SKM-1 (cell line): ENCODE data around the gene MYH10.
"Not testable (repeated sequence)": the region's sequence is repeated elsewhere in the genome, so short reads cannot be mapped to it uniquely, and the experiment has no call there.

Source experiments
- DNase-seq: peaks from one replicate; lab custom pipeline; 2025; ENCODE audit not compliant: unreplicated experiment; lab: John Stamatoyannopoulos, UW

Gene MYH10

DNA sequence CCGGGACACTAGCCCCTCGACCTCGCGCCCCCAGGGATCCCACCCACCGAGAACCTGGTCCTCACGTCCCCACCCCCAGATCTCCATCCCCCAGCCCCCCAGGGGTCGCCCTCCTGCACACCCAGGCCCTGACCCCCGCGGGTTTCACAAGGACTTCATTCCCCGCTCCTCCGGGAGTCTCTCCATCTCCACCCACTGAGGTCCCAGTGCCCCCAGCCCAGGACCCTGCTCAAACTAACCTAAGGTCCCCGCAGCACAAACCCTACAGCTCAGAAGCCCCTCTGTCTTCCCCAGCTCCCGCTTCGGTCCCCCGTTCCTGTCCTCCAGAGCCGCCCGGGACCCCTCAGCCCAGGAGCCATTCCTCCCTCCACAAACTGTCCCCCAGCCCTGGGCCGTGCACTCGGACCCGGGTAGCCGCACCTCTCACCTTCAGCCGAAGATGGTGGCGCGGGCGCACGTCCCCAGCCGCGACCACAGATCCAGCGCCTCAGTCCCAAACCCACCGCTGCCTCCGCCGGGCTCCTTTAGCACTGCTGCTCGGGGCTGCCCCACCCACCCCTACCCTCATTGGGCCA lies at the start of gene MYH10:
Gene MYH10 (minus strand): TSS at position 499 of the 575 bp plus-strand sequence. CDS start 7,479 bp downstream, outside the sequence.
- DNase-seq = no peak

GRCh38 chr17:8679126-8679525 lies 48.6 kb upstream of the MYH10 start:
- DNase-seq = no peak

DNA sequence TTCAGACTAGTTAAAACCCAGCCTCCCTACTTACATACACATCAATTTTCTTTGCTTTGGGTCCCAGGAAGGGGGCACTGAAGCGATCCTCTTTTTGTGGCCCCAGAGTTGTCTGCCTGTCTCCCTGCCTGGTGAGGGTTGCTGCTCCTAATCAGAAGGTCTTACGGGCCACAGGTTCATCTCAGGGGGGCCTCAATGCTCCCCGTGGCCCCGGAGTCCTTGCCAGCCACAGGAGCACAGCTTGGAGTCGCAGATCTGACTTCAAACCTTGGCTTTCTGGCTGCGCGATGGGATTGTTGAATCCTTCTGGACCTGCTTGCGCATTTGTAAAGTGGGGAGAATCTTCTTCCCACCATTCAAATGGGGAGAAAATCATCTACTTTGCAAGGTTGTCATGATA lies 44.8 kb upstream of the MYH10 start:
- DNase-seq = no peak

DNA sequence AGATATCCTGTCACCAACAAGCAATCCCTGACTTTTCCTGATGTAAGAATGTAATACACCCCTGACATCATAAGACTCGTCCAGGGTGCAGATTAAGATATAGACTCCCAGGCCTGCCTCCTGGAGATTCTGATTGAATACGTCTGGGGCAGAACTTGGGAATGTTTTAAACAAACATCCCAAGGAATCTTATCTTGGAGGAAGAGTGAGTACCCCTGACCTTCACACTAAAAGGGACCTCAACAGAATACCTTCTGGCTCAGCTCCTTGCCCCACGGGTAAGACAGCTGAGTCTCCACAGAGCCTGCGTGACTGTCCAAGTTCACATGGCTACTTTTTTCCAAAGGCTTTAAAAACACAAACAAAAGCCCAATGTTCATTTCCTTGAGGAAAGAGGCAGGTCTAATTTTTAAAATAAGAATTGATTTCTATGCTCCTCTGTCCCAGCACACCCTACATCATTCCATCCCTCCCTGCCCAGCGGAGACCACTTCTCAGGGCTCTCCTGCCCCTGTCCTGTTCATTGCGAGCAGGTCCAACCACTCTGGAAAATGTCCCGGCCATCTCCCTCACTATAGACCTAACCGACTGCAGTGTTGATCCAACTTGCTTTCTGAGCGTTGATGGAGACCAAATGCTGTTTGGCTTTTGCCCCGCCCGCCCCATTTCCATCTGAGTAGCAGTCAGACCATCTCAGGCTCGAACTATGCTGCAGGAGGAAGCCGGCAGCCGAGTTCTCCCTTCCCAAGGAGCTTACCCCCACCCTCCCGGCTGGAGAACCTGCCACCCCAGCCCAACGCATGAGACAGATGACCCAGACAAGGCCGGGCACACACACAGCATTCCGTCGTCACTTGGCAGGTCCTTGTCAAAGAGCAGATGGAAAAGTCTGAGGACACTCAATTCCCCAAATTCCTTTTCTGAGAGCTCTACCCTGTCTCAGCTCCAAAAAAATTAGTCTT lies 44.1 kb upstream of the MYH10 start:
- DNase-seq = no peak

DNA sequence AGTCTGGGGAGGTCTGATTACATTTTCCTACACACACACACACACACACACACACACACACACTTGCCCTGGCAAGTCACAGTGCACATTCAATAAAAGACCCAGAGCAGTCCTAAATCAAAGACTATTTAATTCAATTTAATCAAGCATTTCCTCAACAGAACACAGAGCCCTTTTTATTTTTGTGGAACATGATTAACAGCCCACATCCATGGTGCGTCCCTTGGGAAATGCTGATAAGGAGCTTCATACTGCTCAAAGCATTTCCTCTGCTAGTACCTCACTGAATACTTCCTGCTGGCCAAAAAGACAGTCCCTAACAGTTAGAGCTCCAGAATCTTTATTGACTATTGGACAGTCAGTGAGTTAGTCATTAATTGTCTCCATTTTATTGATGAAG lies 43.1 kb upstream of the MYH10 start:
- DNase-seq = no peak

GRCh38 chr17:8672326-8672725 lies 41.8 kb upstream of the MYH10 start:
- no peak for DNase-seq

DNA sequence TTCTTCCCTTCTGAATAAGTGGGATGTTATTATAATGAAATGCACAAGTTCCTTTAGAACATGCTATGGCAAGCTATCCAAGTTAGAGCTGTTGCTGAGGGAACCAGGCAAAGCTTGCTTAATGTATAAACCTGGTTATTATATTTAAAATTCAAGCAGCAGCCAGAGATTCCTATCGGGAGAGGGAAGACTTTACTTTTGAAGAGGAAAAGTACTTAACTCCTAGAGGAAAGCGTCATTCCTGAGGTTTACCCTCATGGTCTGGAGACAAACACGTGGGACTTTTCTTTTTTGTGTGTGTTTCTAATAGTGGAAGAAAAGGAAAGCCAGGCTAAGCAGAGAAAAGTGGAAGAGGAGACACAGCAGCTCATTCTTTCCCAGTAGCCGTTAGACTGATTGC lies 39.9 kb upstream of the MYH10 start:
- no peak for DNase-seq

DNA sequence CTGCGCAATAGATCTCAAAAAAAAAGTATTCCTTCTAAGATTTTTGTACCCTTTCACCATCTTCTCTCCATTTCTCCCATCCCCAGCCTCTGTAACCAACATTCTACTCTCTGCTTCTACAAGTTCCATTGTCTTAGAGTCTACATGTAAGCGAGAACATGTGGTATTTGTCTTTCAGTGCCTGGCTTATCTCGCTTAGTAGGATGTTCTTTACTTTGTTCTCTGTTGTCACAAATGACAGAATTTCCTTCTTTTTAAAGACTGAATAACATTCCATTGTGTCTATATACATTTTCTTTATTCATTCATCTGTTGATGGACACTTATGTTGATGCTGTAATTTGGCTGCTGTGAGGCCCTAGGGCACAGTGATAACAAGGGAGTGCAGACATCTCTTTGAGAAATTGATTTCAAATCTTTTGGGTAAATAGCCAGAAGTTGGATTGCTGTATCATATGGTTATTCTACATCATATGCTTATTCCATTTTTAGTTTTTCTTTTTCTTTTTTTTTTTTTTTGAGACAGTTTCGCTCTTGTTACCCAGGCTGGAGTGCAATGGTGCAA lies 37.7 kb upstream of the MYH10 start:
- DNase-seq = no peak

DNA sequence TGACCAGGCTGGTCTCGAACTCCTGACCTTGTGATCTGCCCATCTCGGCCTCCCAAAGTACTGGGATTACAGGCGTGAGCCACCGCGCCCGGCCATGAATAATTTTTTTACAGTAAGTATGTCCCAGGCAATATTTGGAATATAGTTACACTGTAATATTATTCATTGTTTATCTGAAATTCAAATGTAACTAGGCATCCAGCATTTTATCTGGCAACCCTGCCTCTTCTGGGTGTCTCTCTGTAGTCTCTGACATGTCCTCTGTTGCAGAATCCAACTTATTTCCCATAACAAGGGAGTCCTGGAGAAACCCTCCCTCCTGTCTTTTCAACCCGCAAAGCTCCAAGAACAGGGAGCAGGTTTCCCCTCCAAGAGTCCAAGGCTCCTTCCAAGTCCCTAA lies 36.9 kb upstream of the MYH10 start:
- DNase-seq = no peak

DNA sequence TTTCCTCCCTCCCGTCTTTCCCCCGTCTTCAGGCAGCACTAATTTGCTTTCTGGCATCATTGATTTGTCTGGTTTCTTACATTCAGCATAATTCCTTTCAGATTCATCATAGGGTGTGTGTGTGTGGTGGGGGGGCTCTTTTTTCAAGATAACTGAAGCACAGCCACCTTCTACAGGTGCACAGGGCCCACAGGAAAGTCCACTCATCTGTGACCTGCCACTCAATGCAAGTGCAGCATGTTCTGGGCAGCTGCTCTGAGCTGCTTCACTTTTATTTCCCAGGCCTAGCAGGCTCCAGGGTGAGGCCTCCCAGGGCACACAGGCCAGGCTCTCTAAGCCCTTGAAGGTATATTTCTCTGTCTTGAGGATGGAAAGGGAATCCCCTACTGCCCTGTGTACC lies 35.2 kb upstream of the MYH10 start:
- no peak for DNase-seq

DNA sequence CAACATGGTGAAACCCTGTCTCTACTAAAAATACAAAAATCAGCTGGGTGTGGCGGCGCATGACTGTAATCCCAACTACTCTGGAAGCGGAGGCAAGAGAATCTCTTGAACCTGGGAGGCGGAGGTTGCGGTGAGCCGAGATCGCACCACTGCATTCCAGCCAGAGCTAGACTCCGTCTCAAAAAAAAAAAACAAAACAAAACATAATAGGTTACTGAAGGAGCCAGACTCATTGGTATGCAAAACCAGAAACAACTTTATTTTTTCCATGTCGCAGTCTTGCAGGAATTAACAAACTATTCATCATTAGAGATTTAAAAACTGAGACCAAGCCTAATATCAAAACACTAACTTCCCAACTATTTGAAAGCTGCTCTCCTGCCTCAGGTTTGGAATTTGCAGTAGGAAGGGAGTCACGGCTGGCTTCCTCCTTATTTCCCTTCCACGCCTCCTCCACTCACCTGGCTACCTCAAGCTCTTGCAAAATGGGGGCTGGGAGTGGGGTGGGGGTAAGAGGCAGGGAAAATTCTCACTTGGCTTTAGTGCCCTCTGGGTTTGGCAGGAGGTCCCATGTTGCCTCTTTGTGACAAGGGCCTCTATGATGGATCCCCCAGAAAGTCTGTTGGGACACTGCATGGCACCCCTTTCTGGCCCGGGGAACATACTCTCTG lies 34.1 kb upstream of the MYH10 start:
- DNase-seq = no peak

- DNase-seq = no peak
These were observed 32.4 kb upstream of the MYH10 start for GRCh38 chr17:8662973-8663372.

GRCh38 chr17:8662076-8662831 lies 31.7 kb upstream of the MYH10 start:
- no peak for DNase-seq

GRCh38 chr17:8660709-8661108 lies 30.2 kb upstream of the MYH10 start:
- not testable (repeated sequence) for DNase-seq

- no peak for DNase-seq
These were observed 29.4 kb upstream of the MYH10 start for GRCh38 chr17:8659758-8660410.

DNA sequence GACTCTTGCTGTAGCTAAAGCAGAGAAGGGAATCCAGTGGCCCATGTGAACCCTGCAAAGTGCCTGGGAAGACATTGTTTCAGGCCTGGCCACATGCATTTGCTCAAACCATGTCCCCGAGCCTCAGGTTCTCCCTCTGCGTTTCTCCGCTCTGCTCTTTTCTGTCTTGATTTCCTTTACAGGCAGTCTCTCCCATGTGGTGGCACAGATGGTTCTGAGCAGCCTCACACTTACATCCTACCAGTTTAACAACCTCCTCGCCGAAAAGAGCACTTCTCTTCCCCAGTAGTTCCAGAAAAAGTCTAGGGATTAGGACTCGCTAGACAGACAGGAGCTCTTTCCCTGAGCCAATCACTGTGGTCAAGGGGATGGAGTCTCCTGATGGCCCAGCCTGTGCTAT lies 28.3 kb upstream of the MYH10 start:
- no peak for DNase-seq

DNA sequence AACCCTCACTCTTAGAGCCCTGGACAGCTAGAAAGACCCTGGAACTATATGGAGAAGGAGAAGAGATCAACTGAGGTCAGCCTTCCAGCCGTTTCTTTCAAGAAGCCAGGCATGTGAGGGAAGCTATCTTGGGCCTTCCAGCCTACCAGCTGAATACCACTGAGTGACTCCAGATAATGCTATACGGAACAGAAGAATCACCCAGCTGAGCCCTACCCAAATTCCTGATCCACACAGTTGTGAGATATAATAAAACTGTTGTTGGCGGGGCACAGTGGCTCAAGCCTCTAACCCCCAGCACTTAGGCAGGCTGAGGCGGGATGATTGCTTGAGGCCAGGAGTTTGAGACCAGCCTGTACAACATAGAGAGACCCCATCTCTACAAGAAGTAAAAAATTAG lies 26.2 kb upstream of the MYH10 start:
- DNase-seq = no peak

DNA sequence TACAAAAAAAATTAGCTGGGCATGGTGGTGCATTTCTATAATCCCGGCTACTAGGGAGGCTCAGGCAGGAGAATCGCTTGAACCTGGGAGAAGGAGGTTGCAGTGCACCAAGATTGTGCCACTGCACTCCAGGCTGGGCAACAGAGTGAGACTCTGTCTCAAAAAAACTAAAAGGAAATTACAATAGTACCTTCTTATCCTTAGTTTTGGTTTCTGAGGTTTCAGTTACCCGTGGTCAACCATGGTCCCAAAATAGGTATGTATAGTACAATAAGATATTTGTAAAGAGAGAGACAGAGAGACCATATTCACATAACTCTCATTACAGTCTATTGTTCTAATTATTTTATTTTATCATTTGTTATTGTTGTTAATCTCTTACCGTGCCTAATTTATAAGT lies 24.3 kb upstream of the MYH10 start:
- DNase-seq = no peak

- no peak for DNase-seq
These were observed 20.5 kb upstream of the MYH10 start for GRCh38 chr17:8651013-8651412.

- DNase-seq = no peak
These were observed 19.6 kb upstream of the MYH10 start for GRCh38 chr17:8650119-8650499.
